ENCODE measurements around the gene RIN3.
A peak's percentile ranks its signal among the peaks of the same experiment; 100 is the strongest.

The RIN3 gene

GRCh38 chr14:92601131-92601710, 87.6 kb downstream of the RIN3 start:
- DNase-seq: no peak

DNA sequence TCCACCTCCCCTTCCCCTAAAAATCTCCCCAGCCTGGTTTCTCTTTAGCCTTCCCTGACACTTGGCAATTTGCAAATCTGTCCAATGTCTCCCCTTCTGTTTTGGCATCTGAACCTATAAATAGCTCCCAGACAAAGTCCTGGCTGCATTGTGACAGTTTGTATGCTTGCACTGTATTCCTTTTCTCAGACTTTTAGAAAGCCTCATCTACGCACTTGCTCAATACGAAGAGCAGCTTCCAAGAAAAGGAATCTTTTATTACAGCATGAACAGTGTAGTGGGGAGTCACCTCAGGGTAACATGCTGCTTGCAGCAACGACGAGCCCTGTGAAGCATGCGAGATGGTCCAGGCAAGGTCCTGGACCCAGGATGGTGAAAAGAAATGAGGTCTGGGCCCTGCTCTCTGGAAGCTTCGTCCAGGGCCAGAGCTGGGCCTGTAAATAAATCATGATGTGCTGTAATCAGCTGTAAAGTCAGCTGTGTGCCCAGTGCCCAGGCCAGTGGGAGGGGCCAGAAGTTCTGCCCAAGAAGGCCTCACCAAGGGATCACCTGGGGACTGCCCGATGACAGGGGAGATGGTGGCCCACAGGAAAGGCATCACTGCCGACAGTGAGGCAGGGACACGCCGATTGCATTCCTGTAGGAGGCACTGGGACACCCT, 88.3 kb downstream of the RIN3 start:
- no peak for DNase-seq

DNA sequence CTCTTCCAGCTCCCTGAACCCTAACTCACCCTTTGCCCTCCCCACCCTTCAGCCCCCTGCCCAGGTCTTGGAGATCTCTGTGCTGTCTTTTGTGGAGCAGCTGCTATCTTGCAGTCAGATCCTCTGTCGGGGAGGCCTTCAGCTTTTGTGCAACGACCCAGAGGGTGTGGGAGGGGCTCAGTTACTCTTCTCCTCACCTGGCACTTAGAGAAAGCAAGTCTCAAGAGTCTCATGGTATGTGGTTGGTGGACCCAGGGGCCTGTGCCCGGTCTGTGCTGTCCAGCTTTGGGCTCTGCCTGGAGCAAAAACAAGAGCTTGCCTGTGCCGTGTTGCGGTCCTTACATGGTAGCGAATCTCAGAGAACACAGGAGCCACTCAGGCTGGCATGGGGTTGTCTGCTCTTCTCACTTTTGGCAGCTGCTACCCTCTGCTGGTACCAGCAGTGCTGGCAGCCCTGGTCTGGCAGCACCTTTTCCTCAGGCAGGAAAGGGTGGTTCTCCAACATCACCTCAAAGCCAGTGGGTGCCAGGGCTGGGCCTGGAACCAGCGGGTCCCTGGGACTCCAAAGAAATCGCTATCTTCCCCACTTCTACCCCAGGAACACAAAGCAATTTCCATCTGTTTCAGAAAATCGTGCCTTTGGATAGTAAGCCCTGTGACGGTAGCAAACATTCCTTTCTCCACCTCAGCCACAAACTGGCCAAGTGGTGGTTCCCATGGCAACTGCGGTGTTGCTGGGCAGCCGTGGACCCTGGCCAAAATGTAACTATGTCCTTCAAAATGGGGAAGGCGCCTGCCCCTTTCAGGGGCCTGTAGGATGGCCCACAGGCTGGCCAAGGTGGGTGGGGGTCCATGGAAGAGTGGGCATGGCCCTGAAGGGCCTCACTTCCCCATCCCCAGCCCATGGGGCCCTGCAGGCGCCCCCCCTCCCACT, 90.0 kb downstream of the RIN3 start:
- peak; percentile 25 for DNase-seq

DNA sequence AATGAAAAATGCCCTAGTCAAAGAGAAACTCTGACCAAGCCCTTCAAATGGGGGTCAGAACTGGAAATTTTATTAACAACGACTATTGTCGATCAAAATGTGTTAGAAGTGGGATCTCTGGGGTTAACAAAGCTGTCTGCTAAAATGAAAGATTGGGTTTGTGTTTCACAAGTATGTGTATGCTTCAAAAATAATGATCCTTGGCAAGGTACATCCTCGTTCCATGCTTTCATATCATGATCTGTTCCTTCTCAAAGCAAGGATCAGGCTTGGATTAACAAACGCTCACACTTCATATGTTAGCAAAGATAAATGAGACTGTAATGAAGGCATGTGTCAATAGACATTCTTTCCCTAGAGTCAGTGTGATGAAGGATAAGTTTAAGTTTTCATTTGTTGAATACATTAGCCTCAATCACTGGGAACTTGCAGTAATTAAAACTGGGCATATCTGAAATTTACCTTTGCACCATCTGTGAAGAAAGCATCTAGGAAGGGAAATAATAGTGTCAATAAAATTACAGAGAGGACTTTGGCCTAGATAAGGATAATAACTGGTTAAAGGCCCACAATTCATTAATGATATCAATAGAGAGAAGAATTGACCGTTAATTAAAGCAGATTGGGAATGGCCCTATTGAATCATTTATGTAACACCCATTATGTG, 91.8 kb downstream of the RIN3 start:
- DNase-seq: no peak

- no peak for DNase-seq
These were observed 93.7 kb downstream of the RIN3 start for GRCh38 chr14:92607251-92607650.

DNA sequence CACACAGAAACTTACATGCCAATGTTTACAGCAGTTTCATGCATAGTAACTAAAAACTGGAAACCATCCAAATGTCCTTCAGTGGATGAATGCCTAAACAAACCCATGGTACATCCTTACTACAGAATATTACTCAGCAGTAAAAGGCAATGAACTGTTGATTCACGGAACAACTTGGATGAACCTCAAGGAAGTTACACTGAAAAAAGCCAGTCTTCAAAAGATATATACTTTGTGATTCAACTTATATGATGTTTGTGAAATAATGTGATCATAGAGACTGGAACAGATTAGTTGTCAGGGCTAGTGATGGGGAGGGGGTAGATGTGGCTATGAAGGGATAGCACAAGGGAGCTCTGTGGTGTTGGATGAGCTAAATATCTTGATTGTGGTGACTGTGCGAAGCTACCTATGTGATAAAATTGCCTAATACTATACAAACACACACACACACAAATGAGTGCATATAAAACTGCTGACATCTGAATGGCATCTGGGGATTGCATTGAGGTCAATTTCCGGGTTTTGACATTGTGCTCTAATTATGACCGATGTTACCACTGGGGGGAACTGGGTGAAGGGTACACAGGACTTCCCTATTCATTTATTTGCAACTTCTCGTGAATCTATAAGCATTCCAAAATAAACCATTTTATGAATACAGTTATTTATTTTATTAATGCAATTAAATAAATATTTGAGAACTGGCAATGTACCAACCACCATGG, 94.3 kb downstream of the RIN3 start:
- no peak for DNase-seq

- DNase-seq: no peak
These were observed 96.4 kb downstream of the RIN3 start for GRCh38 chr14:92609955-92610354.

DNA sequence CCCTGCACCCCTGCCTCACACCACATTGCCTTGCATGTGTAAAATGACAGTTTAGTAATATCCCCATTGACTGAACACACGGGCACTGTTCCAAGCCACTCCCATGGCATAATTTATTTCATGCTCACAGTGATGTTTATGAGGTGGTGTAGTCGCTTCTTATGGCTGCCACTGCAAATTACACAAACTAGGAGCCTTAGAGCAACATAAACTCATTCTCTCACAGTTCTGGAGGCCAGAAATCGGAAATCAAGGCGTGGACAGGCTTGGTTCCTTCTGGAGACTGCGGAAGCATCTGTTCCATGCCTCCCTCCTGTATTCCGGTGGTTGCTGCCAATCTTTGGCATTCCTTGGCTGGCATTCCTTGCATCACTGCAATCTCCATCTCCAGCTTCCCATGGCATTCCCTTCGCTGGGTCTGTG, 97.3 kb downstream of the RIN3 start:
- no peak for DNase-seq

- DNase-seq: peak; percentile 30
These were observed 99.6 kb downstream of the RIN3 start for GRCh38 chr14:92613008-92613658.

GRCh38 chr14:92613681-92614260, 100.2 kb downstream of the RIN3 start:
- no peak for DNase-seq

GRCh38 chr14:92615451-92615850, 101.9 kb downstream of the RIN3 start:
- DNase-seq: no peak

- DNase-seq: no peak
These were observed 102.6 kb downstream of the RIN3 start for GRCh38 chr14:92616178-92616577.

- no peak for DNase-seq
These were observed 104.0 kb downstream of the RIN3 start for GRCh38 chr14:92617581-92617980.

DNA sequence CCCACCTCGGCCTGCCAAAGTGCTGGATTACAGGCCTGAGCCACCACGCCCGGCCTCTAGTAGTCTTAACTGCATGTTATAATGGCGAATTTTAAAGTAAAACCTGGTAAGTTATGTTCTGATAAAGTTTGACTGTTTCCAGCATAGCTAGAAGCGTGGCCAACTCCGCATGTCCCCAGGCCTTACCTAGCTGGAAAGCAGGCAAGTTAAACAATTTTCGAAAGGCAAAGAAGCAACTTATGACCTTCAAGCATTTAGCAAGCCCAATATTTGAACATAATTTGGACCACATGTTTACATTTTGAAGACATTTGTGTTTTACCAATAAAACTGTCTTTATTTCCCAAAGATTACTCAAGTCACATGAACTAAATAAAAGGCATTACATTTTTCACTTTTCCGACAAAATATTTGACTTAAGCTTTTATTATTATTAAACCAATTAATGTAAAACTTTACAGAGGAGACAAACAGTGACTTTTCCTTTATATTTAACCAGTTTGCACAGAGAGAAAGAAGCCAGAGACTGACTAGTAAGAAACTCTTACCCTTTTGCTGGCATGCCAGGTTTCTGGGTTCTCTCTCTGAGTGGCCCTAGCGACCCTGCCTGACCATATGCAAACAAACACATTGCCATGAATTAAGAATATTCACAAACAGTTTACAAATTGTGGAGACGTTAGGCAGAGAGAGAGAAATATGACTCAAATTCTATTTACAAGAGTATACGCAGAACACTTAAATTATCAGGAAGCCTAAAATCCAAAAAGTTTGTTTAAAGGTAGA, 106.3 kb downstream of the RIN3 start:
- no peak for DNase-seq

DNA sequence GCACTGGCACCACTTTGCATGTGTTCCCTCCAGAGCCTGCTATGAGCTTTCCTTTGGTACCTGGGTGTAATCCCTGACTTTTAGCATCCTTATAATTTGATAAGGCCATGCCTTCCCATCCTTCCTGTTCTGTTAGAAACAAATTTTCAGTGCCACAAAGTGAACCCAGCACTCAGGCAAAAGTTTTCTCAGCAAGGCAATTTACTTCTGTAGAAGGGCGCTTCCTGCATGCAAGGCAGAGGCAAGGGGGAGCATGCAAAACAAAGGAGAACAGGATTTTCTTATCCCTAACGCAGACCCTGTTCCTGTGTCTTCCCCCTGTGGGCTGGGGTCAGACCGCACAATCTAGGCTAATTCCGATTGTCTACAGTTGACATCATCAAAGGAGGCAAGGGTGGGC, 108.7 kb downstream of the RIN3 start:
- no peak for DNase-seq

DNA sequence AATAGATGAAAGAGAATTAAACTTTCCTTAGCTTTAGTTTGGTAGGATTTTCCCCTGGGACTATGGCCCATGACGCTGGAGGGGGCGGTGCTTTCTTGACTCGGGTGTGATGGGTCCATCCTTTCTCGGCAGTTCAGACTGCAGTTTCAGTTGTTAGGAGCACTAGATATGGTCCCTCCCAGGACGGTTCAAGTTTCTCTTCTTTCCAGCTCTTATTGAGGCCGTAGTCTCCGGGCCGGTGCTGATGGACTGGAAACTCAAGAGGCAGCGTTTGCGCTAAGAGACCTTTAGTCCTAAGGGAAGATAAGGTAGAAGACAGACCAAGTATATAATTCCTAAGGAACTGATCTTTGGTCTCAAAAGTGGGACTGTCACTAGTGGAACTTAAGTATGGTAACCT, 111.2 kb downstream of the RIN3 start:
- no peak for DNase-seq

- DNase-seq: no peak
These were observed 111.6 kb downstream of the RIN3 start for GRCh38 chr14:92625213-92625612.

GRCh38 chr14:92626041-92626440, 112.5 kb downstream of the RIN3 start:
- DNase-seq: no peak

- no peak for DNase-seq
These were observed 114.2 kb downstream of the RIN3 start for GRCh38 chr14:92627707-92628215.

GRCh38 chr14:92628636-92629035, 115.1 kb downstream of the RIN3 start:
- DNase-seq: no peak

- no peak for DNase-seq
These were observed 116.8 kb downstream of the RIN3 start for GRCh38 chr14:92630367-92630766.

Data from retina (tissue), 1 donor.